ENCODE results near the gene RUNDC3A. TPM values are rescaled to one million over a fixed set of nuclear protein-coding genes. Genes with fewer than 3 reads are reported as not detected.
A peak's percentile ranks its signal among the peaks of the same experiment; 100 is the strongest.

The RUNDC3A gene
- total and polyA plus RNA-seq, 2 of the 13 experiments (the other 11 are each of a cell fraction or from before 2014, with no cell fraction given) = 0.25 TPM; not detected in 1

GRCh38 chr17:44315760-44316731, 7.6 kb downstream of the RUNDC3A start (continued):
- TF ChIP-seq, protein P1, sequence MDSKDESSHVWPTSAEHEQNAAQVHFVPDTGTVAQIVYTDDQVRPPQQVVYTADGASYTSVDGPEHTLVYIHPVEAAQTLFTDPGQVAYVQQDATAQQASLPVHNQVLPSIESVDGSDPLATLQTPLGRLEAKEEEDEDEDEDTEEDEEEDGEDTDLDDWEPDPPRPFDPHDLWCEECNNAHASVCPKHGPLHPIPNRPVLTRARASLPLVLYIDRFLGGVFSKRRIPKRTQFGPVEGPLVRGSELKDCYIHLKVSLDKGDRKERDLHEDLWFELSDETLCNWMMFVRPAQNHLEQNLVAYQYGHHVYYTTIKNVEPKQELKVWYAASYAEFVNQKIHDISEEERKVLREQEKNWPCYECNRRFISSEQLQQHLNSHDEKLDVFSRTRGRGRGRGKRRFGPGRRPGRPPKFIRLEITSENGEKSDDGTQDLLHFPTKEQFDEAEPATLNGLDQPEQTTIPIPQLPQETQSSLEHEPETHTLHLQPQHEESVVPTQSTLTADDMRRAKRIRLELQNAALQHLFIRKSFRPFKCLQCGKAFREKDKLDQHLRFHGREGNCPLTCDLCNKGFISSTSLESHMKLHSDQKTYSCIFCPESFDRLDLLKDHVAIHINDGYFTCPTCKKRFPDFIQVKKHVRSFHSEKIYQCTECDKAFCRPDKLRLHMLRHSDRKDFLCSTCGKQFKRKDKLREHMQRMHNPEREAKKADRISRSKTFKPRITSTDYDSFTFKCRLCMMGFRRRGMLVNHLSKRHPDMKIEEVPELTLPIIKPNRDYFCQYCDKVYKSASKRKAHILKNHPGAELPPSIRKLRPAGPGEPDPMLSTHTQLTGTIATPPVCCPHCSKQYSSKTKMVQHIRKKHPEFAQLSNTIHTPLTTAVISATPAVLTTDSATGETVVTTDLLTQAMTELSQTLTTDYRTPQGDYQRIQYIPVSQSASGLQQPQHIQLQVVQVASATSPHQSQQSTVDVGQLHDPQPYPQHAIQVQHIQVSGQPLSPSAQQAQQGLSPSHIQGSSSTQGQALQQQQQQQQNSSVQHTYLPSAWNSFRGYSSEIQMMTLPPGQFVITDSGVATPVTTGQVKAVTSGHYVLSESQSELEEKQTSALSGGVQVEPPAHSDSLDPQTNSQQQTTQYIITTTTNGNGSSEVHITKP (CRISPR knock-in tag; IDR thresholded peaks at IDR 0.05; ENCODE audit: low read depth) = no peak
- TF ChIP-seq NR2C2 (CRISPR knock-in tag; IDR thresholded peaks at IDR 0.05; ENCODE audit: borderline replicate concordance) = no peak
- TF ChIP-seq NKX3-1 (CRISPR knock-in tag; IDR thresholded peaks at IDR 0.05) = no peak

GRCh38 chr17:44317545-44317944, 9.1 kb downstream of the RUNDC3A start:
- Histone ChIP-seq H3K4me1 (ENCODE audit: insufficient read depth, low read length) (peaks cover 50% of the 10 kb centered on the region), H3K79me2 (ENCODE audit: insufficient read depth, low read length) (peaks cover under 1% of the 10 kb centered on the region), H3K27ac (ENCODE audit: extremely low read length, insufficient read depth, low read length) (no peak overlapping the region), H2AFZ (ENCODE audit: low read length) (no peak overlapping the region), H3K36me3 (replicated peaks in 1 of 2; ENCODE audit: control insufficient read depth in 1 of 2, insufficient read depth in 2 of 2, low read length in 2 of 2) (peaks cover 19 to 33% of the 10 kb centered on the region in 2 experiments; a peak in 4 of 5 replicates), H3K9me3 (ENCODE audit: low read length) (no peaks in the 10 kb centered on the region), H4K20me1 (ENCODE audit: insufficient read depth, low read length) (no peaks in the 10 kb centered on the region), H3K9ac (ENCODE audit: insufficient read depth, low read depth, low read length) (no peak overlapping the region), H3K4me3 (replicated peaks in 1 of 3; ENCODE audit: insufficient read depth in 1 of 3, low read depth in 2 of 3, low read length in 3 of 3) (no peak overlapping the region), H3K4me2 (ENCODE audit: low read depth, low read length) (no peak overlapping the region), H3K27me3 (ENCODE audit: control insufficient read depth in 1 of 2, insufficient read depth in 2 of 2, low read length in 2 of 2) (peaks cover 10 to 36% of the 10 kb centered on the region in 2 experiments; a peak in 4 of 5 replicates)
- no TSS peak for BruUV-seq (replicated peaks)
- POLR2A ChIA-PET = interaction anchor here (1.2 to 2.1 kb wide), 4 partner anchors 9 to 97 kb away, joined by 4 to 7 read pairs (median 5); partner anchors contain the start of gene RUNDC3A
- ATAC-seq = no peak
- 73% methylated on average over 6 of the region's 6 CpGs for WGBS (ENCODE audit: low lambda C conversion rate)
- no peak for FAIRE-seq
- DNase-seq (ENCODE audit: low spot score) = no peak
- TF ChIP-seq PHF5A (CRISPR knock-in tag; IDR thresholded peaks at IDR 0.05; ENCODE audit: low read depth, unreplicated experiment) (no peak), RBM22 (optimal IDR thresholded peaks at IDR 0.05; ENCODE audit: low read length) (peak; percentile 4)
- intact Hi-C loops (cut with micrococcal nuclease; ENCODE audit: unreplicated experiment) (no loop called here), in situ Hi-C loops (cut with HindIII; ENCODE audit: extremely low pct_ligation_motif_present, low pct_unique_long_range_greater_than_20kb) (no loop called here)
- CTCF ChIA-PET (ENCODE audit: low intra/inter-chr PET ratio, low total read pairs) = no interaction called here
